ENCODE results near the gene CAMK2B.

- TF ChIP-seq, protein P1, sequence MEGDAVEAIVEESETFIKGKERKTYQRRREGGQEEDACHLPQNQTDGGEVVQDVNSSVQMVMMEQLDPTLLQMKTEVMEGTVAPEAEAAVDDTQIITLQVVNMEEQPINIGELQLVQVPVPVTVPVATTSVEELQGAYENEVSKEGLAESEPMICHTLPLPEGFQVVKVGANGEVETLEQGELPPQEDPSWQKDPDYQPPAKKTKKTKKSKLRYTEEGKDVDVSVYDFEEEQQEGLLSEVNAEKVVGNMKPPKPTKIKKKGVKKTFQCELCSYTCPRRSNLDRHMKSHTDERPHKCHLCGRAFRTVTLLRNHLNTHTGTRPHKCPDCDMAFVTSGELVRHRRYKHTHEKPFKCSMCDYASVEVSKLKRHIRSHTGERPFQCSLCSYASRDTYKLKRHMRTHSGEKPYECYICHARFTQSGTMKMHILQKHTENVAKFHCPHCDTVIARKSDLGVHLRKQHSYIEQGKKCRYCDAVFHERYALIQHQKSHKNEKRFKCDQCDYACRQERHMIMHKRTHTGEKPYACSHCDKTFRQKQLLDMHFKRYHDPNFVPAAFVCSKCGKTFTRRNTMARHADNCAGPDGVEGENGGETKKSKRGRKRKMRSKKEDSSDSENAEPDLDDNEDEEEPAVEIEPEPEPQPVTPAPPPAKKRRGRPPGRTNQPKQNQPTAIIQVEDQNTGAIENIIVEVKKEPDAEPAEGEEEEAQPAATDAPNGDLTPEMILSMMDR (optimal IDR thresholded peaks at IDR 0.05 in 1 of 3, IDR thresholded peaks at IDR 0.05 in 1 of 3, conservative IDR thresholded peaks at IDR 0.05 in 1 of 3; ENCODE audit: extremely low read depth in 1 of 3, insufficient read depth in 2 of 3, low read length in 3 of 3) = no peak
- TF ChIP-seq EZH2 (IDR thresholded peaks at IDR 0.05; ENCODE audit: low read length) = no peak
Measured at GRCh38 chr7:44225566-44226395, 99.6 kb downstream of the CAMK2B start.
